ENCODE data around the gene MRPS9.

DNA sequence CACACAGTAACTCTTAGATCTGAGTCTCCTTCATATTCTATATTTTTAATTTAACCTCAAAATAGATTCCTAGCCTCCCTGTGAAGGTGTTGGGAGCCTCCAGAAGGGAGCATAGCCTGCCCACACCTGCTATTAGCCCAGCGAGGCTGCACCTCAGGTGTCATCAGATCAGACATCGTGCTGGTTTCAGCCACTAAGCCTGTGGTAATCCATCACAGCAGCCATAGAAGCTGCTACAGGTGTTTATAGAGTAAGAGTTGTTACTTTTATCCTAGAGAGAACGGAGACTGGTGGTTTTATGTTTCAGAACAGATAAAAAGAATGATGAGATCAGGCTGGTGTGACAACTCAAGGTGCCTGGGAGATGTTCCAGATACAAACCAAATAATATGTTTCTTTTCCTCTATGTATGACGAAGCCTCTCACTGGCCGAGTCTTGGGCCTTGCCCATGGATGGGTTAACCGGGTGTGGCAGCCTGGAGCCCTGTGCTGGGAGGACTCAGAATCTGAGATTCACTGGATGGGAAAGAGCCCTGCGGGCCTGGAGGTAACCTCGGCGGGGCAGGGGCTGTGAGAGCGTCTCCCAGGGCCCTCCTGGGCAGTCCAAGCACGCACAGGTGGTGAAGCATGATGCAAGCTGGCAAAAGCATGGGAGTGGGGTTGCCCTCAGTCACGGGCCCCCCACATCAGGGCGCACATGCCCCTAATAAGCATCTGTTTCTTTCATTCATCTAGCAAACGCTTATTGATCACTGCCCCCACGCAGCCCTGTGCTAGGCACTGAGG is 73.7 kb downstream of the MRPS9 start:
- TF ChIP-seq, protein P1, sequence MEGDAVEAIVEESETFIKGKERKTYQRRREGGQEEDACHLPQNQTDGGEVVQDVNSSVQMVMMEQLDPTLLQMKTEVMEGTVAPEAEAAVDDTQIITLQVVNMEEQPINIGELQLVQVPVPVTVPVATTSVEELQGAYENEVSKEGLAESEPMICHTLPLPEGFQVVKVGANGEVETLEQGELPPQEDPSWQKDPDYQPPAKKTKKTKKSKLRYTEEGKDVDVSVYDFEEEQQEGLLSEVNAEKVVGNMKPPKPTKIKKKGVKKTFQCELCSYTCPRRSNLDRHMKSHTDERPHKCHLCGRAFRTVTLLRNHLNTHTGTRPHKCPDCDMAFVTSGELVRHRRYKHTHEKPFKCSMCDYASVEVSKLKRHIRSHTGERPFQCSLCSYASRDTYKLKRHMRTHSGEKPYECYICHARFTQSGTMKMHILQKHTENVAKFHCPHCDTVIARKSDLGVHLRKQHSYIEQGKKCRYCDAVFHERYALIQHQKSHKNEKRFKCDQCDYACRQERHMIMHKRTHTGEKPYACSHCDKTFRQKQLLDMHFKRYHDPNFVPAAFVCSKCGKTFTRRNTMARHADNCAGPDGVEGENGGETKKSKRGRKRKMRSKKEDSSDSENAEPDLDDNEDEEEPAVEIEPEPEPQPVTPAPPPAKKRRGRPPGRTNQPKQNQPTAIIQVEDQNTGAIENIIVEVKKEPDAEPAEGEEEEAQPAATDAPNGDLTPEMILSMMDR (IDR thresholded peaks at IDR 0.05; ENCODE audit: low read length): no peak
- TF ChIP-seq EZH2 (IDR thresholded peaks at IDR 0.05; ENCODE audit: borderline replicate concordance, low read length): no peak

Data from OCI-LY1 (cell line).